Astrocyte (in vitro differentiated cells and primary cell): ENCODE results near the gene AKAP8.

Experiments
- CTCF ChIP-seq: IDR thresholded peaks from 2 replicates; pipeline ENCODE4 v1.5.1; 2011; ENCODE audit warnings: low read depth, mild to moderate bottlenecking, inconsistent platforms, low read length, moderate library complexity; ENCODE audit not compliant: insufficient read depth
- EZH2 ChIP-seq: IDR thresholded peaks from 2 replicates; pipeline ENCODE4 v1.6.1; 2012; ENCODE audit warnings: mild to moderate bottlenecking, low read length, inconsistent platforms; ENCODE audit not compliant: insufficient read depth

DNA sequence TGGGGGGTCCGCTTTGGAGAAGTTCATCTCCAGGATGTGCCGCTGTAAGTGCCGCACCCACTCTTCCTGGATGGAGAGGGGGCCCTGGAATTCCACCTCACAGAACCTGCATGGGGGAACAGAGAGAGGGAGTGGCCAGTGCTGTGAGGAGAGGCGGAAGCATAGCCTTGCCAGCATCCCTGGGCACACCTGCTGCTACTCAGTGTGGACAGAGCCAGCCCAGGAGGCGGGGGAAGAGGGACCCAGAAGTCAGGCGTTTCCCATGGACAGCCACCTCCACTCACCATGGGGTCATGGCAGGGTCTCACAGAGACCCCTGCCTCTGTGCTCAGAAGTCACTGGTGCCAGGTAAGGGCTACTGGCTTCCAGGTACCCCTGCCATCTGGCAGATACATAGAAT lies 43.5 kb upstream of the AKAP8 start:
- no peak for TF ChIP-seq CTCF
- TF ChIP-seq EZH2: no peak
